Endometrial microvascular endothelial cells (primary cell): Measurements from ENCODE around the gene SLC25A3. TPM values are rescaled to one million over a fixed set of nuclear protein-coding genes. Genes with fewer than 3 reads are reported as not detected.

Experiments
- in situ Hi-C: cut with HindIII; loops from 2 replicates; pipeline ENCODE4 v1.10.0; 2017; ENCODE audit warnings: low sequenced_read_pairs, low pct_unique_long_range_greater_than_20kb; ENCODE audit errors: inconsistent ontology term
- total RNA-seq: library from RNA; depleted of rRNA; stranded (reverse); fragments of >200 nt; gene quantifications from one replicate; pipeline ENCODE4 v1.2.3, GENCODE V29; 2015; ENCODE audit errors: inconsistent ontology term

Gene SLC25A3
- total RNA-seq, 1 donor from 2014 or later: 1,053 TPM

GRCh38 chr12:98646294-98647090 lies 53.0 kb downstream of the SLC25A3 start:
- in situ Hi-C loops: no loop called here

- in situ Hi-C loops: no loop called here
Measured at GRCh38 chr12:98651328-98651727, 57.8 kb downstream of the SLC25A3 start.

- in situ Hi-C loops: no loop called here
Measured at GRCh38 chr12:98653866-98654493, 60.5 kb downstream of the SLC25A3 start.

Other genes with a start within 250 kb of the SLC25A3 start
- 117 TPM for gene TMPO, start 78.1 kb upstream of the SLC25A3 start, total RNA-seq
- gene IKBIP, start 51.1 kb downstream of the SLC25A3 start, total RNA-seq: 39.9 TPM
- gene APAF1, start 51.6 kb downstream of the SLC25A3 start, total RNA-seq: 13.8 TPM